Effector CD8-positive, alpha-beta T cell (primary cell): ENCODE measurements around the gene CERS3.

Experiments
- DNase-seq: peaks from one replicate; lab custom pipeline; 2025; lab: John Stamatoyannopoulos, UW
- total RNA-seq, 4 experiments: gene quantifications; one replicate each; lab custom pipeline; 2026; lab: John Stamatoyannopoulos, UW

CERS3 gene
- 0.68 to 1.8 (median 1.2) reads per million in 4 experiments for total RNA-seq

- no peak for DNase-seq
Observed at GRCh38 chr15:100528833-100529428, at the start of gene CERS3. Gene CERS3, minus strand, starts transcription at chr15:100528950. Its CDS starts 27,101 bp downstream, at chr15:100501849.

- DNase-seq: no peak
Observed at GRCh38 chr15:100573526-100573925, 44.8 kb upstream of the CERS3 start.

GRCh38 chr15:100572362-100572983, 43.7 kb upstream of the CERS3 start:
- DNase-seq: no peak

- no peak for DNase-seq
Observed at GRCh38 chr15:100571592-100572167, 42.9 kb upstream of the CERS3 start.

GRCh38 chr15:100570735-100571313, 42.1 kb upstream of the CERS3 start:
- DNase-seq: no peak

GRCh38 chr15:100570275-100570674, 41.5 kb upstream of the CERS3 start:
- DNase-seq: no peak

GRCh38 chr15:100569391-100569790, 40.6 kb upstream of the CERS3 start:
- DNase-seq: no peak

GRCh38 chr15:100566850-100567628, 38.3 kb upstream of the CERS3 start:
- no peak for DNase-seq

GRCh38 chr15:100565591-100565990, 36.8 kb upstream of the CERS3 start:
- no peak for DNase-seq

- DNase-seq: no peak
Observed at GRCh38 chr15:100560323-100560722, 31.6 kb upstream of the CERS3 start.

- no peak for DNase-seq
Observed at GRCh38 chr15:100559330-100559729, 30.6 kb upstream of the CERS3 start.

- no peak for DNase-seq
Observed at GRCh38 chr15:100558771-100559254, 30.1 kb upstream of the CERS3 start.

- no peak for DNase-seq
Observed at GRCh38 chr15:100553468-100553867, 24.7 kb upstream of the CERS3 start.

GRCh38 chr15:100547961-100548360, 19.2 kb upstream of the CERS3 start:
- DNase-seq: no peak

GRCh38 chr15:100544946-100545345, 16.2 kb upstream of the CERS3 start:
- no peak for DNase-seq

GRCh38 chr15:100544338-100544841, 15.6 kb upstream of the CERS3 start:
- no peak for DNase-seq

GRCh38 chr15:100542290-100542689, 13.5 kb upstream of the CERS3 start:
- DNase-seq: no peak

- no peak for DNase-seq
Observed at GRCh38 chr15:100537331-100537730, 8.6 kb upstream of the CERS3 start.

GRCh38 chr15:100536733-100537132, 8.0 kb upstream of the CERS3 start:
- DNase-seq: no peak

GRCh38 chr15:100533886-100534285, 5.1 kb upstream of the CERS3 start:
- DNase-seq: no peak

- no peak for DNase-seq
Observed at GRCh38 chr15:100531823-100532327, 3.1 kb upstream of the CERS3 start.

- DNase-seq: no peak
Observed at GRCh38 chr15:100531204-100531603, 2.5 kb upstream of the CERS3 start.
